ENCODE data around the gene PFN3.

PFN3 gene, protein sequence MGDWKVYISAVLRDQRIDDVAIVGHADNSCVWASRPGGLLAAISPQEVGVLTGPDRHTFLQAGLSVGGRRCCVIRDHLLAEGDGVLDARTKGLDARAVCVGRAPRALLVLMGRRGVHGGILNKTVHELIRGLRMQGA

DNA sequence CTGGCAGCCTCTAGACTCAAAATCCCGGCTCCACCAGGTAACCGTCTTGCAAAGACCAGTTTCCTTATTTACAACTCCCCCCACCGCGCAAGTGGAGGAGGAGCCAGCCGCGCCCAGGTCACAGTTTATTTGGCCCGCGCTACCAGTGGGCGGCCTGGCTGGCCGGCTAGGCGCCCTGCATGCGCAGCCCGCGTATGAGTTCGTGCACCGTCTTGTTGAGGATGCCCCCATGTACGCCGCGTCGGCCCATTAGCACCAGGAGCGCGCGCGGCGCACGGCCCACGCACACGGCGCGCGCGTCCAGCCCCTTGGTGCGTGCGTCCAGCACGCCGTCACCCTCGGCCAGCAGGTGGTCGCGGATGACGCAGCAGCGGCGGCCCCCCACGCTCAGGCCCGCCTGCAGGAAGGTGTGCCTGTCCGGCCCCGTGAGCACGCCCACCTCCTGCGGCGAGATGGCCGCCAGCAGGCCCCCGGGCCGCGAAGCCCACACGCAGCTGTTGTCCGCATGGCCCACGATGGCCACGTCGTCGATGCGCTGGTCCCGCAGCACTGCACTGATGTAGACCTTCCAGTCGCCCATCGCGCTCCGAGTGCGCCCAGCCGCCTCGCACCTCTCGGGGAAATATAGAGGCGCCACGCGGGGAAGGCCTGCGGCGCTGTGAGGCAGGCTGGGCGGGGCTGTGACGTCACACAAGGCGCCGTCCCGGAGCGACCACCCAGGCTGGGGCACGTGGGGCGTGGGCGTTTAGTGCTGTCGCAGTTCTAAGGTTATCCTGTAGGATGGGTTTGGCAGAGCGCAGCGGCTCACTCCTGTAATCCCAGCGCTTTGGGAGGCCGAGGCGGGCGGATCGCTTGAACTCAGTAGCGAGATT, at the start of gene PFN3:
Gene PFN3 (minus strand): TSS at position 665 of the 872 bp plus-strand sequence. CDS start 85 bp downstream, at position 580.
- DNase-seq, result no peak

DNA sequence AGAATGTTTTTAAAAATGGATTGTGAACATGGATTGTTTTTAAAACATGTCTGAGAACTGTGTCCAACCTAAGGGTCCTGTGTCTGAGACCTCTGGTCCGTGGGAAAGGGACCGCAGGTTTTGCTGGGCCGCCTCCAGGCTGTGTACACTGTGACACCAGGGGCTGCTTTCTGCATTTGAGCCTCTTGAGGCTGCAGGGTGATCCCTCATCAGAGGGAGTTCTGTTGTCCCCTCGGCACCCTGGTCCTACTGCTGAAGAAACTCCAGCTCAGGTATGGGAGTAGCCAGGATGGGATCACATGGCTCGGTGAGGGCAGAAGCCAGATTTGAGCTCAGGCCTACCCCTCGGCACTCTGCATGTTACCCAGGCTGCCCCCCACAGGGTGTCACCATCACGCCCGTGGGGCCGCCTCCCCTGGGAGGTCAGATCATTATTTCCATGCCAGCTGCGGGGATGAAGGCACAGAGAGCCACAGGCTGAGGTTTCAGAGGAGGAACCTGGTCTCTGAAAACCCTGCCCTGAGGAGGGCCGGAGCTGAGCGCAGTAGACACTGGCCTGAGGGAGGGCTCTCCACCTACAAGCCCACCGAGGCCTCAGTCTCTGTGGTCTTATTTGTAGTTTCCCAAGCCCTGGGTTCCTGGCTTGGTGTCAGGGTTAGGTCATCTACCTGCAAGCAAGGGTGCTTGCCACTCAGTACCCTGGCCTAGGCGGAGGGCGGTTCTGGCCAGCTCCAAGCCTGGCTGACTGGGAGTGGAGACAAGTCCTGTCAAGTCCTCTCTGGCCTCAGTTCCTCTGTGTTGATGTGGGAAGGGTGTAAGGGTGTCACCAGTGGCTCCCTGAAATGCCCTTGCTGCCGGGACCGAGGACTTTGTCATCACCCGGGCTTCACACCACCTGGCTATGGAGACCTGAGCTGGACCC, 48.9 kb upstream of the PFN3 start:
- no peak for DNase-seq

DNA sequence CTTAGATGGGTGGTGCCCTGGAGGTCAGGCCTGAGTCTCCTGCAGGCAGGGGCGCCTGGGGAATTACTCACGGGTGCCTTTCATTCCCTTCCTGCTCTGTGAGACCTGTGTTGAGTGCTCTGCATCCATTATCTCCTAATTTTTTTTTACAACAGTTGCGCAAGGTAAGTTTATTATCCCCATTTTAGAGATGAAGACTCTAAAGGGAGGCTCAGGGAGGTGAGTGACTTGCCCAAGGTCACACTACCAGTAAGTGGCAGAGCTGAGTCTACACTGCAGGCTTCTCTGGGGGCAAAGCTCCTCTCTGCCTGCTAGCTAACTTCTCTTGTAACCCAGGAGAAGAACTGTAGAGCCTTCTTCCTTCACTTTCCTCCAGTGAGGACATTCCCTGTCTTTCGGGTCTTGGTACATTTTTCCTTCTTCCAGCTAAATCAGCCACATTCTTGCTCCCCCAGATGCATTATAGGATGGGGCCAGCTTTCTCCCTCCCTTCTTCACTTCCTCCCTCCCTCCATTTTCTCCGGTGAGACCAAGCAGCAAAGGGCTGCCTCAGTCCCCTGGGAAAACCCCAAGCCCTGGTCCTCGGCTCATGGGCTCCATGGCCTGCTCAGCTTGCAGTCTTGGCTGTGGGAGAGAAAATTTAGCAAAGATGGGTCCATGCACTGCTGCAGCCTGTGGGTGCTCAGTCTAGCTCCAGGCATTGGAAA, 47.9 kb upstream of the PFN3 start:
- DNase-seq, result no peak

DNA sequence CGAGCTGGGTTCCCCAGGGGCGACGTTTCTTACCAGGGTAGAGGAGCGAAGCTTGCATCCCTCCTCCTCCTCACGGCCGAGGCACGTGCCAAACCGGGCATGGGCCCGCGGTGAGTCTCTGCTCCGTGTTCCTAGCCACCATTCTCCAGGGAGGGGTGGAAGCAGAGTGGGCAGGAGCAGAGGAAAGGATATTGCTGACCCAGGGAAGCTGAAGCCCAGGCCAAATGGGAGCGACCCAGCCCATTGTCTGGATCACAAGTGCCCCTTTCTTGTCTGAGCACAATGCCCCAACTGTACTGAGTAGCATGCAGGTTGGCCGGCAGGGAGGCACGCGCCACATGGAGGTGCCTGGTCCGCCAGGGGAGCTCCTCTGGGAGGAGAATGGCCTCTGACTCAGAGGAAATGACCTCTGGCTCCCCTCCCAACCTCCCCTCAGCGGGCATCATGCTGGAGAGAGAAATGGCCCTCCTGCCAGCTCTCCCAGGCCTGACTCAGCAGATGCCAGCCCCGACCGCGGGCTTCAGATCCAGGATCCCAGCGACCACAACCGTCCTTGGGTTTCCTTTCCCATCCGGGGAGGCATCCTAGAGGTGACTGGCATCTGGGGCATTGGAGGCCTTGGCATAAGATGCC, 47.3 kb upstream of the PFN3 start:
- no peak for DNase-seq

DNA sequence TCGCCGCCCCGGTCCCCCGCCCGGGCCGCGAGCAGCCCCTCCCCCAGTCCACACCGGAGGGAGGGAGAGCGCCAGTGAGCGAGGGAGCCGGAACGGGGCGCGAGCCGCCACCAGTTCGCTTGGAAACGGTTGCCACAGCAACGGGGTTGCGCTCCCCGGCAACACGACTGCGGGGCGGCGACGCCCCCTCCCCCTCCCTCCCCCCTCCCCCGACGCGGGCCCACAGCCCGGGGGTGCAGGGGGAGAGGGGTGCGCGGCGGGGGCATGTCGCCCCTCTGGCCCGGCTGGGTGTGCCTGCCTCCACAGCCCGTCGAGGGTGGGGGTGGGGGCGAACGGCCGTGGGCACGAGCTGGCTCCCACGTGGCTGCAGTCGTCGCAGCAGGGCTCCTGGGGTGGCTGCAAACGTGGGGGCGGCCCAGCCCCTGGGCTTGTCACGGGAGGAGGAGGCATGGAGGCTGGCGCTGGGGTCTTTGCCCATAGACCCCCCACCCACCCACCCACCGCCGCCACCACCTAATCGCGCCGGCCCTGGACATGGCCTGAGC, 46.7 kb upstream of the PFN3 start:
- peak; percentile 76 for DNase-seq

DNA sequence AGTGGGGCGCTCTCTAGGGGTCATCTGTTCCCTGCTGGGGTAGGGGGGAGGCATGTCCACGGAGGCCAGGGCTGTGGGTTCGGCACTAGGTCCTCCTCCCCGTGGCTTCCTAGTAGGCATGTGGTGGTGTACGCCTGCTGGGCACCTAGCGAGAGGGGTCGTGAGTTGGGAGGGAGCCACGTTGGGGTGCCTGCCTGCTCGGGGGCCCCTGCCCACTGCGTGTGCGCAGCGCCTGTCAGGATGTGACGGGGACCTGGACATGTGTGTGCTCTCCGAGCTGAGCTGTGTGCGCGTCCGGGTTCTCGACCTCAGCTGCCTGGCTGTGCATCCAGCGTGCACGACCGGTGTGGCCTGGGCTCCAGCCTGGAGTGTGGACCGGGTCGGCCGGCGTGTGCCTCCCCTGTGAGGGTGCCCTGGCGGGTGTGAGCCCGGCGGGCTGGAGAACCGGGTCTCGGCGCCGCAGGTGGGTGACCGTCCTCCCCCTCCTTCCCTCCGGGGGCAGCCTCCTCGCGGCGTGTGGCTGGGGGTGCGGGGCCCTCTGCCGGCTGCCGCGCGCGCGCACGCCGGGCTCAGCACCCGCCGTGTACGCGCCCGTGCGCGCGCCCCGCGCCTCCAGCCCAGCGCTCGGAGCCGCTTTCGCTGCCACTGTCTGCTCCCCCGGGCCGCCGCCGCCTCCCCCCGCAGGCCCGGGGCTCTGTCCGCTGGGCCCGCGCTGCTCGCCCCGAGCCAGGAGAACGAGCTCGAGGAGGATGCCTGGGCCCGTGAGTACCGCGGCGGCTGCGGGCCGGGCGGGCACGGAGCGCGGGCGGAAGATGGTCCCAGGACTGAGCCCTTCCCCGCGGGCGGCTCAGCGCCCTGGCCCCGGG, 46.0 kb upstream of the PFN3 start, which contains the start of gene PRR7:
Gene PRR7 (plus strand): TSS at position 615 of the 866 bp plus-strand sequence. CDS start 8,254 bp downstream, outside the sequence.
- DNase-seq, result peak; percentile 72

DNA sequence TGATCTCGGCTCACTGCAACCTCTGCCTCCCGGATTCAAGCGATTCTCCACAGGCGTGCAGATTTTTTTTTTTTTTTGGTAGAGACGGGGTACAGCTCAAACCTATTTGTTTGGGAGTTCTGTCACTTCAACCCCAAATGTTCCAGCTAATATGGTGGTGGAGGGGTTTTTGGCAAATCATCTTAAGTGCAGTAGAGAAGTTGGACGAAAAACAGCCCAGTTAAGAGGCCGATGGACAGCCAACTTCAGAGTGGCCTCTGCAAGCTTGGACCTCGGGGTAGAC, 45.4 kb upstream of the PFN3 start:
- DNase-seq, result no peak

DNA sequence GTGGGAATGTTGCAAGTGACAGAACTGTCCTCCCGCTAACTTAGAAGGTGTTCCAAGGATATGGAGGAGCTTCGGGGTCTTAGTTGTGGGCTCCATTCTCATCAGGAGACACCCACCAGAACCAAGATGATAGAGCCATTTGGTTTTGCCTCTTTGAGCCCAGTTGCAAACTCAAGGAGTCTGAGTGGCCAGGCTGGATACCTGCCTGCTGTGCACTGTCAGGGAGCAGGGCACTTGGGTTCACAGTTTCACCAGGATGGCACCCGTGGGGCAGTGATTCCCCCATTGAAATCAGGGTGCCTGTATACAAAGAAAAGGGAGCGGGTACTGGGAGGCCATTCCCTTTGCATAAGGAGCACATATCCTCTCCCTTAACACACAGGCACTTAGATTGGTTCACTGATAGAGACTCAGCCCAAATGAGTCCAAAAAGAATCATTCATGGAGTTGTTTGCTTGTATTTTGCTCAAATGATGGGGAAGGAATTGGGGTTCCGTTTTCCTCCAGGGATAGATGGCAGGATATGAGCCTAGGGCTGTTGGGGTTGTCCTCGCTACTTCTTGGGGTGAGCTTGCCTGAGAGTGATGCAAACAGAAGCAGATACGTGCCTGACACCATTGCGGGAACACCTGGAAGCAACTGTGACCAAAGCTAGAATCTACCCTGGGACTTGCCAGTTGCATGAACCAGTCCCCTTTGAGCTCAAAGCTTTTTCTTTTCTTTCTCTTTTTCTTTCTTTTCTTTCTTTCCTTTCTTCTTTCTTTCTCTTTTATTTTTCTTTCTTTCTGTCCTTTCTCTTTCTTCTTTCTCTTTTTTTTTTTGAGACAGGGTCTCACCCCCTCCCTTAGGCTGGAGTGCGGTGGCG, 44.8 kb upstream of the PFN3 start:
- DNase-seq, result peak; percentile 42

DNA sequence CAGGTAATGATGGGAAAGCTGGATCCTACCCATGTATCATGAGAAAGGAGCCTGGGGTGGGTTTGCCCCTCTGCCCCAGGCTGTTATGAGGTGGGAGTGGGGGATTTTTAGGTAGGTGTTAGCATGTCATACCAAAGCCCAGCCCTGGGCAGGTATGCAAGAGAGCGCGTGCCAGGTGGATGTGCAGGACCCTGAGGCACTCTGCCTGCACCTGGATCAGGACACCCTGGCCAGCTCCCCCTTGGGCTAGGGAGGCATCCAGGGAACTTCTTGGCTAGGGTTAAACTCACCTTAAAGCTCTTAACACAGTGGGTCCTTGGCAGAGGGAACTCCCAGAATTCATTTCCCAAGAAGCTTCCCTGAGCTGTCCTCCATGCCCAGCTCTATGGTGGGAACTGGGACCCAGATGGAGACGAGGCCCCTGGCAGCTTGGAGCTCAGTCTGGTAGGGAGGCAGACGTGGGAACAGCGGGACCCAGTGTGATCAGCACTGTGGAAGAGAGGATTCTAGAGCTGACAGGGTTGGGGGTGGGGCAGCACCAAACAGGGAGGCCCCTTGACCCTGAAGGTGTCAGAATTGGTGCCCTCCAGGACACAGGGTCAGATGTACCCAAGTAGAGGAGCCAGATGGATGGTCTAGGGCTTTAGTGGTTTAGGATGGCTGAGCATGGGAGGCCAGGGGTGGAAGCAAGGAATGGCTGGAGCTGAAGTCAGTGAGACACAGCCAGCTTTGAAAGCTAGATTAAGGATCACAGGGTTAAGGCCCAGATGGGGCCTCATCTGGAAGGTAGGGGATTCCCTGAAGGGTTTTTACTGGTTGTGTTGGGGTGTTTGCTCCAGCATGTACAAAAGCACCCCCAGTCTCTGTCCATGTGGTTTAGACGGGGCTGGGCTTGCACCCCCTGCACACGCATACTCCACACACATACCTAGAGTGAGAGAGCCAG, 43.9 kb upstream of the PFN3 start:
- DNase-seq, result no peak

DNA sequence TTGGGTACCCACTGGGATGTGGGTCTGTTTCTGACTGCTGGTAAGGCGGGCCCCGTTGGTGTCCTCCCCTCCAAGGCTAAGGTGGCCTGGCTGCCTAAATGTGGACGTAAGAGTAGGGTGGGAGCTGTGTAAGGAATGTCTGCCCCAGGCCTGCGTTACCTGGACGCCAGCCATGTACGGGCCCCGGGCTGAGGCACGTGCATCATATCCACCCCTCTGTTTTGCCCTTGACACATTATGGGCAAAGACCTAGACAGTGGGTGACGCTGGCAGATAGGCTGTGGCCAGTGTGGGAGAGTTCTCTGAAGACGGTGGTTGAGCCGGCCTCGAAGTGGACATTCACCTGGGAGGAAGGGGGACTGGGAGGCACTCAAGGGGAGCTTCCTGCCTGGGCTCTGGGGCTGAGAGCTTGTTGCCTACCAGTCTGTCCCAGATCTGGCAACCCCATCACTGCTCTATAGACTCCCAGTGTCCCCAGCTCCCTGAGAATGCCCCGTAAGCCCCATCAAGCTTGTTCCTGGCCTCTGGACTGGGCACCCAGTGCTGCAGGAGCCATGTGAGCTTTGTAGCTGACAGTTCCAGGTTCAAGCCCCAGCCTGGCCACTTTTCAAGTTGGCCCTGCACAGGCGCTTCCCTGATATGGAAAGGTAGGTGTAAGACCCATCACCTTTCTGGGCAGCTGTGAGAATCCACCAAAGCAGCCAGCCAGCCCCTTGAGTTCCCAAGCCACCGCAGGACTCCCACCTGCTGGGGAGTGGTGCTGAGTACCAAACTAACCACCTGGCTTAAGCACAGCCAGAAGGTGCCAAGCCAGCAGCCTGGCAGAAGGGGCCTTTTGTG, 42.9 kb upstream of the PFN3 start:
- no peak for DNase-seq

DNA sequence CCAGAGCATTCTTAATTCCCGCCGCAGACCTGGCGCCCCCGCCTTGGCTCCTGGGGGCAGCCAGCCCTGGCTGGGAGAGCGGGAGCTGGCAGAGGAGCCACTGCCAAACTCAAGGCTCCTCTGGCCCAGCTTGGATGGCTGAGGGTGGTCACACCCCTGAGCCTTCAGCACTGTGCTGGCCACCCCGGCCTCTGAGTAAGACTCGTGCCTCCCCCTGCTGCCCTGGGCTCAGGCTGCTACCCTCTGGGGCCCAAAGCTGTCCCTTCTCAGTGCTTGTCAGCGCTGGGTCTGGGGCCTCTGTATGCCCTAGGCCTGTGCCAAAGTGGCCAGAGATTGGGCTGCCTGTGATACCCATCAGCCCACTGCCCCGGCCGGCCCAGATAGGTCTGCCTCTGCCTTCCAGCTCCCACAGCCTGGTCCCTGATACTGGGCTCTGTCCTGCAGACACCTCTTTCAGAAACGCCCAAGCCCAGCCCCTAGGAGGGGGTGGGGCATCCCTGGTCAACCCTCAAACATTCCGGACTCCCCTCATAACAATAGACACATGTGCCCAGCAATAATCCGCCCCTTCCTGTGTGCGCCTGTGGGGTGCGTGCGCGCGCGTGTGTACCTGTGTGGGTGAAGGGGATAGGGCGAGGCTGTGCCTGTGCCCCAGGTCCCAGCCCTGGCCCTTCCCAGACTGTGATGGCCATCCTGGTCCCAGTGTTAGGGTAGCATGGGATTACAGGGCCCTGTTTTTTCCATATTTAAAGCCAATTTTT, 41.8 kb upstream of the PFN3 start:
- no peak for DNase-seq

DNA sequence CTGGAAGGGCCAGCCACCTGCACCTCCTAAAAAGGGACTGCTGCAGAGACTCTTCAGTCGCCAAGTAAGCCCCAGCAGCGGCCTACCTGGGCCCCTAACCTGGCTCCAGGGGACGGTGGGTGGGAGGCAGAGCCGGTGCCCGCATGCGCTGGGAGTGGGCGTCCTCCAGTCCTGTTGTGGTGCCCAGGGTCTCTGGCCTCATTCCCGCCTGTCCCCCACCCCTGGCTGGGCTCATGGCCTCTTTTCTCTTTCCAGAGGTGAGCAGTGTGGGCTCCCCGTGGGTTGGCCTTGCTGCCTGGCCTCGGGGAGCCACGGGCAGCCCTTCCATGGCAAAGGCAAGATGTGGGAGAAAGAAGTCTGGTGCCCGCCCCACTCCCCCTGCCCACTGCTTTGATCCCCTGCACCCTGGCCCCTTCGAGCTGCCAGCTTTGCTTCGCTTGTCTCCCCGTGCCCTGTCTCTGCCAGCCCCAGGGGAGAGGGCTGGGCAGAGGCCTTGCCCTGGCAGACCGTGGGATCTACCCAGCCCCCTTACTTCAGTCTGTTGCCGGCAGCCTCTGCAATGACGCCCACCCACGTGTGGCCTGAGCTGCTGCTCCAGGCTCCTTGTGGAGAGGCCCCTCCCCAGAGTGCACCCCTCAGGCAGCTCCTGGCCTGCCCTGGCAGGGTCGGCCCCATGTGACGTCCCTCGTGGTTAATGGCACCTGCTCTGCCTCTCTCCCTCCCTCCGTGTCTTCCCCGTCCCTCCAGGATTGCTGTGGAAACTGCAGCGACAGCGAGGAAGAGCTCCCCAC, 40.7 kb upstream of the PFN3 start:
- DNase-seq, result no peak

DNA sequence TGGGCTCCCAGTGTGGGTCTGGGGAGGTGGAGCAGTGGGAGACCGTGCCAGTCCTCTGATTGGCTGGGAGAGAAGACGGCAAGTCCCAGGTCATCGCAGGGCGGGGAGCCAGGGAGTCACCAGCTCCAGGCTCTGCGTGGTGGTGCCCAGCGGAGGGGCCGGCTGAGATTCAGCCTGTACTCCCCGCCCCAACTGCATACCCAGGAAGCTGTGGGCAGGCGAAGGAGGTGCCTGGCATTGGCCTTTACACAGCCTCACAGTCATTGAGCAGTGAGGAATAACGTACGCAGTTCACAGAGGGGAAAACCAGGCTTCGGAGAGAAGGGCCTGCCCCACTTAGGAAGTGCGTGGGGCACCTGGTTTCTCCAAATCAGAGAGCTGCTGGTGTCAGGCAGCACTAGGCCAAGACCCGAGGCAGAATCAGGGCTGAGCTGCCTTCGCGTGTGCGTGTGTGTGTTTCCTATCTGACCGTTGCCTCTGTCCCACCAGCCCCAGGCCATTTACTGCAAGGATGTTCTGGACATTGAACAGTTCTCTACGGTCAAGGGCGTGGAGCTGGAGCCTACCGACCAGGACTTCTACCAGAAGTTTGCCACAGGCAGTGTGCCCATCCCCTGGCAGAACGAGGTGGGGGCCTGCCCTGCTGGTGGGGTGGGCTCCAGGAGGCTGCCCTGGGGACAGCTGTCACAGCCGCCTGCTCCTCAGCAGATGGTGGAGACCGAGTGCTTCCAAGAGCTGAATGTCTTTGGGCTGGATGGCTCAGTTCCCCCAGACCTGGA, 39.9 kb upstream of the PFN3 start:
- no peak for DNase-seq

DNA sequence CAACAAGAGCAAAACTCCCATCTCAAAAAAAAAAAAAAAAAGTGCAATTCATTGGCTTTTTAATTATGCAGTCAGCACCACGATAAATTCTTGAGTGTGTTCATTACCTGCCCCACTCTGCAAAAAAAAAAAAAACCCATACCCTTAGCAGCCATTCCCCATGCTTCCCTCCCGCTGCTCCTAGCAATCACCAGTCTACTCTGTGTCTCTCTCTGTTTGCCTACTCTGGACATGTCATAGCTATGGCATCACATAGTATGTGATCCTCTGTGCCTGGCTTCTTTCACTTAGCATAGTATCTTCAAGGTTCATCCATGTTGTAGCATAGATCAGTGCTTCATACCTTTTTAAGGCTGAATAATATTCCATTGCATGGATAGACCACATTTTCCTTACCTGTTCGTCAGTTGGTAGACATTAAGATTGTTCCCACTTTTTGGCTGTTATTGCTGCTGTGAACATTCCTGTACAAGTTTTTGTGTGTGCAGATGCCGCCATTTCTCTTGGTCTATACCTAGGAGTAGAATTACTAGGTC, 39.1 kb upstream of the PFN3 start:
- DNase-seq, result no peak

DNA sequence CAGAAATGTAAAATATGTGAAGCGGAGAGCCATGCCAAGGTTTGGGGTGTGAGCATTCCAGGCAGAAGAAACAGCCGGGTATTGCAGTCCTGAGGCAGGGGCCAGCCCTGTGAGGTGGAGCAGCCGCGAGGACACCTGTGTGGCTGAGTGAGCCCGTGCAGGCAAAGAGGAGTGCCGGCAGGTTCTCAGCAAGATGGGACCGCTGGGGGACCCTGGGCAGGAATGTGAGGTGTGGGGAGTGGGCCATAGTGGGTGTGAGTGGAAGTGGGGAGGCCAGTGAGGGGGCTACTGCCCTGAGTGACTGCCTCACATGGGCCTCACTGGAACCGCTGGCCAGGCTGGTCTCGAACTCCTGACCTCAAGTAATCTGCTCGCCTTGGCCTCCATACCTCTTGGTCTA, 38.0 kb upstream of the PFN3 start:
- no peak for DNase-seq
